ENCODE measurements around the gene FAM240B.

- TF ChIP-seq CTCF (conservative IDR thresholded peaks at IDR 0.05; ENCODE audit: low read depth in 2 of 2) (no peak), POLR2AphosphoS5 (IDR thresholded peaks at IDR 0.05; ENCODE audit: low read depth) (no peak), ZNF331 (CRISPR knock-in tag; IDR thresholded peaks at IDR 0.05; ENCODE audit: low read depth) (no peak), REST (IDR thresholded peaks at IDR 0.05; ENCODE audit: unreplicated experiment) (no peak), EZH2phosphoT487 (IDR thresholded peaks at IDR 0.05; ENCODE audit: unreplicated experiment) (no peak), EZH2 (IDR thresholded peaks at IDR 0.05; ENCODE audit: low read depth, unreplicated experiment) (no peak), JUNB (IDR thresholded peaks at IDR 0.05; ENCODE audit: unreplicated experiment) (no peak), ZNF114 (CRISPR knock-in tag; IDR thresholded peaks at IDR 0.05) (no peak), STAT1 (IDR thresholded peaks at IDR 0.05; ENCODE audit: unreplicated experiment) (no peak), CREB1 (CRISPR knock-in tag; IDR thresholded peaks at IDR 0.05; ENCODE audit: low read depth) (no peak)
Observed at GRCh38 chr9:38671748-38672147, 48.2 kb downstream of the FAM240B start.

Measured in GM23338 (cell line).